Measurements from ENCODE around the gene SLC6A1.
A peak's percentile ranks its signal among the peaks of the same experiment; 100 is the strongest.
"Not testable (repeated sequence)": the region's sequence is repeated elsewhere in the genome, so short reads cannot be mapped to it uniquely, and the experiment has no call there.

The SLC6A1 gene

GRCh38 chr3:11024181-11024580 lies 31.6 kb downstream of the SLC6A1 start:
- DNase-seq: no peak

- no peak for DNase-seq
Observed at GRCh38 chr3:11029948-11030347, 37.4 kb downstream of the SLC6A1 start.

GRCh38 chr3:11033871-11034270 lies 41.3 kb downstream of the SLC6A1 start:
- no peak for DNase-seq

- no peak for DNase-seq
Observed at GRCh38 chr3:11034309-11034985, 41.9 kb downstream of the SLC6A1 start.

GRCh38 chr3:11035757-11036505 lies 43.4 kb downstream of the SLC6A1 start:
- DNase-seq: no peak

GRCh38 chr3:11037241-11037873 lies 44.8 kb downstream of the SLC6A1 start:
- DNase-seq: no peak

GRCh38 chr3:11037976-11038375 lies 45.4 kb downstream of the SLC6A1 start:
- no peak for DNase-seq

- DNase-seq: no peak
Observed at GRCh38 chr3:11045536-11045935, 53.0 kb downstream of the SLC6A1 start.

- DNase-seq: no peak
Observed at GRCh38 chr3:11047500-11047899, 55.0 kb downstream of the SLC6A1 start.

- no peak for DNase-seq
Observed at GRCh38 chr3:11050666-11051323, 58.2 kb downstream of the SLC6A1 start.

GRCh38 chr3:11053926-11054503 lies 61.5 kb downstream of the SLC6A1 start:
- DNase-seq: no peak

GRCh38 chr3:11054739-11055438 lies 62.3 kb downstream of the SLC6A1 start:
- no peak for DNase-seq

- DNase-seq: no peak
Observed at GRCh38 chr3:11055496-11055895, 62.9 kb downstream of the SLC6A1 start.

GRCh38 chr3:11056531-11057050 lies 64.0 kb downstream of the SLC6A1 start:
- no peak for DNase-seq

GRCh38 chr3:11057655-11058054 lies 65.1 kb downstream of the SLC6A1 start:
- DNase-seq: no peak

GRCh38 chr3:11059090-11059798 lies 66.7 kb downstream of the SLC6A1 start:
- peak; percentile 59 for DNase-seq

GRCh38 chr3:11059799-11060115 lies 67.2 kb downstream of the SLC6A1 start:
- DNase-seq: no peak

GRCh38 chr3:11060500-11061251 lies 68.1 kb downstream of the SLC6A1 start:
- peak; percentile 57 for DNase-seq

GRCh38 chr3:11061268-11061871 lies 68.8 kb downstream of the SLC6A1 start:
- DNase-seq: not testable (repeated sequence)

GRCh38 chr3:11062704-11063103 lies 70.2 kb downstream of the SLC6A1 start:
- DNase-seq: no peak

All from NCI-H345 (cell line).